Hematopoietic multipotent progenitor cell treated with erythropoietin and hydrocortisone succinate and interleukin-3 and kit ligand, for 17 days (in vitro differentiated cells): ENCODE results near the gene KCNQ1.

Experiments used
- DNase-seq: peaks from one replicate; pipeline ENCODE4 v3.0.0-alpha.2; 2015; ENCODE audit warnings: low spot score

Gene KCNQ1

GRCh38 chr11:2553198-2553597, 108.4 kb downstream of the KCNQ1 start:
- DNase-seq: no peak

- no peak for DNase-seq
Measured at GRCh38 chr11:2553886-2554285, 109.1 kb downstream of the KCNQ1 start.

GRCh38 chr11:2554338-2555207, 109.8 kb downstream of the KCNQ1 start:
- DNase-seq: no peak

- no peak for DNase-seq
Measured at GRCh38 chr11:2555336-2555735, 110.5 kb downstream of the KCNQ1 start.

GRCh38 chr11:2555891-2556290, 111.1 kb downstream of the KCNQ1 start:
- DNase-seq: no peak

- no peak for DNase-seq
Measured at GRCh38 chr11:2557381-2557780, 112.6 kb downstream of the KCNQ1 start.

GRCh38 chr11:2558397-2558796, 113.6 kb downstream of the KCNQ1 start:
- DNase-seq: no peak

GRCh38 chr11:2558861-2559526, 114.2 kb downstream of the KCNQ1 start:
- DNase-seq: no peak

- DNase-seq: no peak
Measured at GRCh38 chr11:2559527-2560311, 114.9 kb downstream of the KCNQ1 start.

GRCh38 chr11:2561696-2562581, 117.1 kb downstream of the KCNQ1 start:
- DNase-seq: no peak

- DNase-seq: no peak
Measured at GRCh38 chr11:2562890-2563212, 118.0 kb downstream of the KCNQ1 start.

GRCh38 chr11:2563213-2564007, 118.6 kb downstream of the KCNQ1 start:
- DNase-seq: no peak

GRCh38 chr11:2564008-2564530, 119.3 kb downstream of the KCNQ1 start:
- no peak for DNase-seq

- DNase-seq: no peak
Measured at GRCh38 chr11:2564588-2565425, 120.0 kb downstream of the KCNQ1 start.

- DNase-seq: no peak
Measured at GRCh38 chr11:2565447-2566222, 120.8 kb downstream of the KCNQ1 start.

- no peak for DNase-seq
Measured at GRCh38 chr11:2566223-2567025, 121.6 kb downstream of the KCNQ1 start.

- DNase-seq: no peak
Measured at GRCh38 chr11:2567026-2567671, 122.3 kb downstream of the KCNQ1 start.

GRCh38 chr11:2569321-2569721, 124.5 kb downstream of the KCNQ1 start:
- DNase-seq: no peak
